HG03139 (cell line): ENCODE data around the gene UBFD1.
A peak's percentile ranks its signal among the peaks of the same experiment; 100 is the strongest.
"Not testable (repeated sequence)": the region's sequence is repeated elsewhere in the genome, so short reads cannot be mapped to it uniquely, and the experiment has no call there.

Experiments
- ATAC-seq: cut with Tn5 transposase; IDR thresholded peaks from one replicate; pipeline ENCODE4 v1.9.1; 2021; ENCODE audit not compliant: unreplicated experiment

The UBFD1 gene, protein sequence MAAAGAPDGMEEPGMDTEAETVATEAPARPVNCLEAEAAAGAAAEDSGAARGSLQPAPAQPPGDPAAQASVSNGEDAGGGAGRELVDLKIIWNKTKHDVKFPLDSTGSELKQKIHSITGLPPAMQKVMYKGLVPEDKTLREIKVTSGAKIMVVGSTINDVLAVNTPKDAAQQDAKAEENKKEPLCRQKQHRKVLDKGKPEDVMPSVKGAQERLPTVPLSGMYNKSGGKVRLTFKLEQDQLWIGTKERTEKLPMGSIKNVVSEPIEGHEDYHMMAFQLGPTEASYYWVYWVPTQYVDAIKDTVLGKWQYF

DNA sequence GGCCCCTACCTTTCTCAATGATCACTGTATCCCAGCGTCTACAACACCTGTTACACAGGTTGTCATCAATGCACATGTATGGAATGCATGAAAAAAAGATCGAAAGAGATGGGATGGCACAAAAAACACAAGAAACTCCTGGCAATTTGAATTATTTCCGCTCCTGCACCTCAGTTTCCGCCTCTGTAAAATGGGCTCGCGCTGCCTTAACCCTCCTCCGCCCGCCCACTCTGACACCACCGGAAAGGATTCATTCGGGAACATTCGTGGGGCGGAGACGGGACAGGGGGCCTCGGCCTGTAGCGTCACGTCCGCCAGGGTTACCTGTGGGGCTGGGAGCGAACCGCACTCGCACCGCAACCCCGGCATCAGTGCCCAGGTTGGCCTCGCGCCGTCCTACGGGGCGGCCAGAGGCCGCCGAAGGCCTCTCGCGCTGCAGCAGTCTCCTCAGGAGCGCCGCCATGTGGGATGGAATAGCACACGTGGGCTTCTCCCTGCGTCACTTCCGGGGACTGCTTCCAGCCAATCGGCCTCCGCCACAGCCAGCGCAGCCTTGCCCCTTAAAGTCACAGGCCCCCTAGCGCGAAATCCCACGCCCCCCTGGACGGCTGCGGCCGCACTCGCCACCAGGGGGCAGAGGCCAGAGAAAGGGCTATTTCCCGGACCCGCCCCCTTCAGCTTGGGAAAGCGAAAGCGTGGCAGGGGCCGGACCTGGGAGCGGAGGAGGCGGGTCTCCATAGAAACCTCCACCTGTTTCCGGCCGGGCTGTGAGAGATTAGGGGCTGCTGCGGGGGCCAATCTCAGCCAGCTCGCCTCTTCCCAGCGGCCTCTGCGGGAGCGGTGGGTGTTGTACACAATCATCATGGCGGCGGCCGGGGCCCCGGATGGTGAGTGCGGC, at the start of gene UBFD1, which contains the start of gene EARS2:
Gene UBFD1, plus strand, starts transcription at position 847 of the 898 bp plus-strand sequence. Its CDS starts 16 bp downstream, at position 863.
Gene EARS2, minus strand, starts transcription at position 470 of the 898 bp plus-strand sequence. Its CDS starts 7 bp downstream, at position 463.
- ATAC-seq = peak; percentile 87

GRCh38 chr16:23508589-23509440, 48.7 kb upstream of the UBFD1 start:
- ATAC-seq = no peak

DNA sequence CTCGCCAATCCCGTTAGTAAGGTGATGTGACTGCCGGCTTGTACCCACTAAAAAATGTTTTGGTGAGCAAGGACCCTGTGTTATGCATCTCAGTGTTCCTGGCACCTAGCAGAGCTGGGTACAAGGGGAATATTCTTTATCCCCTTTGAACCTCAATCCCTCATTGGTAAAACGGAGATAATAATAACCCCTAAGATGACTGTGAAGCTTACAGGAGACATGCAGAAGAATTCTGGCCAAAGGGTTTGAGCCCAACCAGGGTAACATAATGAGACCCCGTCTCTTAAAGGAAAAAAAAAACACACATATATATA, 48.1 kb upstream of the UBFD1 start:
- no peak for ATAC-seq

DNA sequence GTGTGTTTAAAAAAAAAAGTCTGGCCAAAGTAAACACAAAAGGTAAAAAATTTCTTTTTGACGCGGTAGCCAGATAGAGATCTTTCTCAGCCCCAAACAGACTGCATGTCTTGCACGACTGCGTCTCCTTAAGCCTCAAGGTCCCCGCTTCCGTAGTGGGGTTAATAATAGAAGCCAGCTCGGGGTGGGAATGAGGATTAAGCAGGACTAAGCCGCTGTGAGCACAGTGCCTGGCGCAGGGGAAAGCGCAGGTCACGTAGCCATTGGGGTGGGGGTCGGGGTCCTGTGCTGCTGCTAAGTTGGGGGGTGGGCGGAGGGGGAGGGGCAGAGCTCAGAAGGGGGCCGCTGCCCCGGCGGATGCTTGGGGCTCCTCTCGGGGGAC, 47.8 kb upstream of the UBFD1 start:
- no peak for ATAC-seq

DNA sequence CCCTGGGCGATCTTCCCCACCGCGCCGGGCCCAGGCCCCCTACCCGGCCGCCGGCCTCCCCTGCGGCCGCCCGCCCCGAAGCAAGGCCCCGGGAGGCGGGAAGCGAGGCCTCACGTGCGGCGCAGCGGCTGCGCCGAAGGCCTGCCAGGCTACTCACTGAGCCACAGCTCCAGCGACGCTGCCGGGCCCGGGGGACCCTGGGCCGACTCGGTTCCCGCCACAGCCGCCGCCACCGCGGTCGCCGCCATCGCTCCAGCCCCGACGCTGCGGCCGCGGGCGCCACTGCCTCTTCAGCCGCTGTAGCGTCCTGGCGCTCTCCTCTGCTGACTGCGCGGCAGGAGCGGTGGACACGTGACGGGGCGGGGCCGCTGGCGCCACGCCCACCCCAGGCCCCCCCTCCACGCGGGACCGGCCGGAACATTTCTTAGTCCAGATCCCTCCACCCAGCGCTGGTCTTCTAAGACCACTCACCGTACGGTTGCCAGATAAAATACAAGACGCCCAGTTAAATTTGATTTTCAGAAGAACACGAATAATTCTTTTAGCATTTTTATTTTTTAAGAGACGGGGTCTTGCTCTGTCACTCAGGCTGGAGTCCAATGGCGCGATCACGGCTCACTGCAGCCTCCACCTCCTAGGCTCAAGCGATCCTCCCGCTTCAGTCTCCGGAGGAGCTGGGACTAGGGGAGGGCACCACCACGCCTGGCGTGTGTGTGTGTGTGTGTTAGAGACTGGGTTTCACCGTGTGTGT, 47.2 kb upstream of the UBFD1 start, which contains the start of gene GGA2:
Gene GGA2, minus strand, starts transcription at position 331 of the 751 bp plus-strand sequence. Its CDS starts 83 bp downstream, at position 248.
- ATAC-seq = no peak

DNA sequence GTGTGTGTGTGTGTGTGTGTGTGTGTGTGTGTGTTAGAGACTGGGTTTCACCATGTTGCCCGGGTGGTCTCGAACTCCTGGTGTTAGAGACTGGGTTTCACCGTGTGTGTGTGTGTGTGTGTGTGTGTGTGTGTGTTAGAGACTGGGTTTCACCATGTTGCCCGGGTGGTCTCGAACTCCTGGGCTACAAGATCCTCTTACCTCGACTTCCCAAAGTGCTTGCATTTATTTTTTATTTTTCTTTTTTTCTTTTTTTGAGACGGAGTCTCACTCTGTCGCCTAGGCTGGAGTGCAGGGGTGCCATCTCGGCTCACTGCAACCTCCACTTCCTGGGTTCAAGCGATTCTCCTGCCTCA, 46.6 kb upstream of the UBFD1 start:
- ATAC-seq = not testable (repeated sequence)

DNA sequence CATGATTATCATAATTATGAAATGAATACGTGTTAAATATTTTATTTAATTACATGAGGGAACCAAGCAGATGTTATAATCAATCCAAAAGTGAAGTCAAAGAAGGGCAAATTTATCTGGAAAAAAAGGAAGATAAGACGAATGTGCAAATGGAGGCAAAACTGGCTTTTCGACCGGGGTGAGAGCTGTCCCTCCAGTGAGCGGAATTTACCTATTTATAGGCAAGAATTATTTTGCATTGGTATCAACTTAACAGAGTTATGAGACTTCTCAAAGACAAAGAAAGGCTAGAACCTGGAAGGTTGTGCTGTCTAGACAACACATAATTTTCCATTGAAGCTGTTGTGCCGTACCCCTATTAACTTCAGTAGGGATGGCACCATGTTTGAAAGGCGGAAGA, 45.8 kb upstream of the UBFD1 start:
- ATAC-seq = no peak

GRCh38 chr16:23512168-23512695, 45.3 kb upstream of the UBFD1 start:
- ATAC-seq = no peak

GRCh38 chr16:23514381-23515152, 43.0 kb upstream of the UBFD1 start:
- ATAC-seq = no peak

DNA sequence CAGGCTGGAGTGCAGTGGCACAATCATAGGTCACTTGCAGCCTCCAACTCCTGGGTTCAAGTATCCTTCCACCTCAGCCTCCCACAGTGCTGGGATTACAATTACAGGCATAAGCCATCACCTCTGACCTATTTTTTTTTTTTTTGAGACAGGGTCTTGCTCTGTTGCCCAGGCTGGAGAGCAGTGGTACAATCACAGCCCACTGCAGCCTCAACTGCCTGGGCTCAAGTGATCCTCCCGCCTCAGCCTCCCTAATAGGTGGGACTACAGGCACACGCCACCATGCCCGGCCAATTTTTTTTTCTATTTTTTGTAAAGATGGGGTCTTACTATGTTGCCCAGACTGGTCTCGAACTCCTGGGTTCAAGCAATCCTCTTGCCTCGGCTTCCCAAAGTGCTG, 41.6 kb upstream of the UBFD1 start:
- no peak for ATAC-seq

GRCh38 chr16:23516366-23517137, 41.0 kb upstream of the UBFD1 start:
- ATAC-seq = no peak

- no peak for ATAC-seq
These were observed 39.1 kb upstream of the UBFD1 start for GRCh38 chr16:23518435-23518891.

DNA sequence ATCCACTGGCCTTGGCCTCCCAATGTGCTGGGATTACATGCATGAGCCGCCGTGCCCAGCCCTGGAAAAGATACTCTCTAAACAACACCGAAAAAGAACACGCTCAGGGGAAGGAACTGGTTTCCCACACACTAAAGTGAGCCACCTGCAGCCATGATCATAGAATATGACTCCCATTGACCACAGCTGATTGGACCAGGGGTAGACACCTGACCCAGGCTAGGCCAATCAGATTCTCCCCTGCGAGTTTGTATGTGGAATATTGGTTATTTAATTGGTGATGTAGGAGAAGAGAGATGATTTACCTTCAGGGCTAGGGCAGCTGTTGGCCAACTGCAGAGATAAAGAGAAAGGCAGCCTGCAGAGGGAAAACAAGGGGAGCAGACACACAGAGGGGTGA, 38.2 kb upstream of the UBFD1 start:
- ATAC-seq = no peak

- ATAC-seq = no peak
These were observed 37.0 kb upstream of the UBFD1 start for GRCh38 chr16:23520500-23520899.

DNA sequence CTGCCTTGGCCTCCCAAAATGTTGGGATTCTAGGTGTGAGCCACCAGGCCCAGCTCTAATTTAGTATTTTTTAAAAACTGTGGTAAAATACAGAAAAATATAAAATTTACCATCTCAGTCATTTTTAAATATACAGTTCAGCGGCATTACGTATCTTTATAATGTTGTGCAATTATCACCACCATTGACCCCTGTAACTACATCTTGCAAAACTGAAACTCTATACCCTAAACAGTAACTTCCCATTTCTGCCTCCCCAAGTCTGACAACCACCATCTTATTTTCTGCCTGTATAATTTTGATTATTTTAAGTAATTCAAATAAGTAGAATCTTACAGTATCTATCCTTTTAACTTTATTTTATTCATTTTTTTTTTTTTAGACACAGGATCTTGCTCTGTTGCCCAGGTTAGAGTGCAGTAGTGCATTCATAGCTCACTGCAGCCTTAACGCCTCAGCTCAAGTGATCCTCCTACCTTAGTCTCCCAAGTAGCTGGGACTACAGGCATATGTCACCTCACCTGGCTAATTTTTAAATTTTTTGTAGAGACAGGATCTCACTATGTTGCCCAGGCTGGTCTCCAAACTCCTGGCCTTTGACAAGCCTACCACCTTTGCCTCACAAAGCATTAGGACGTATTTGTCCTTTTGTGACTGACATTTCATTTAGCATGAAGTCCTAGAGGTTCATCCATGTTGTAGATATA, 36.3 kb upstream of the UBFD1 start:
- no peak for ATAC-seq

DNA sequence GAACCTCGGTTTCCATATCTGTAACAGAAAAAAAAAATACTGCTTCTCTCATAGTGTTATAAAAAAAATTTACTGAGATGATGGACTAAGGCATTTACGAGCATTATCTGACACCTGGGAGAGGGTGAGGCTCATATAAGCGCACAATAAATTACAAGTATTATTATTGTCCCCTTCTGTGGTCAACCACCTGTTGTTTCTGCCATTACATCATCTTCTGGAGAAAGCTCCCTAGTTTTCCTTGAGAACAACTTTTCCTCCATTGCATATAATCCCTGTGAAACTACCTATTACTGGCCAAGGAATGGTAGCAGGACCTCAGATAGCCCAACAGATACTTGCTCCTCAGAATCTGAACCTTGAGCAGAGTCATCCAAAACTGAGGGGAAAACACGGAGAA, 35.6 kb upstream of the UBFD1 start:
- ATAC-seq = no peak

GRCh38 chr16:23523321-23523720, 34.2 kb upstream of the UBFD1 start:
- no peak for ATAC-seq

- no peak for ATAC-seq
These were observed 33.6 kb upstream of the UBFD1 start for GRCh38 chr16:23523876-23524385.
